HUES48 (cell line): ENCODE data around the gene AKT2.

ENCODE experiments used
- H3K27ac ChIP-seq: one replicate; pipeline ENCODE4 v1.7.0; 2013; ENCODE audit warnings: low read depth, low read length, inconsistent platforms
- H3K27me3 ChIP-seq: 2 replicates; pipeline ENCODE4 v1.6.1; 2013; ENCODE audit warnings: mild to moderate bottlenecking, low read length; ENCODE audit not compliant: control insufficient read depth, insufficient read depth
- H3K36me3 ChIP-seq: 2 replicates; pipeline ENCODE4 v1.6.1; 2013; ENCODE audit warnings: low read length; ENCODE audit not compliant: control insufficient read depth, insufficient read depth
- H3K4me1 ChIP-seq: 2 replicates; pipeline ENCODE4 v1.6.1; 2013; ENCODE audit warnings: mild to moderate bottlenecking, low read length; ENCODE audit not compliant: control insufficient read depth, insufficient read depth
- H3K4me3 ChIP-seq: 2 replicates; pipeline ENCODE4 v1.5.1; 2013; ENCODE audit warnings: mild to moderate bottlenecking, low read depth, low read length
- H3K9ac ChIP-seq: 2 replicates; pipeline ENCODE4 v1.6.1; 2013; ENCODE audit warnings: mild to moderate bottlenecking, low read depth, low read length, moderate library complexity
- H3K9me3 ChIP-seq: 2 replicates; pipeline ENCODE4 v1.6.1; 2013; ENCODE audit warnings: low read length; ENCODE audit not compliant: control insufficient read depth, insufficient read depth

The AKT2 gene

GRCh38 chr19:40213882-40214570 lies 71.1 kb downstream of the AKT2 start:
- Histone ChIP-seq H3K4me3 (no peak overlapping the region), H3K36me3 (peaks cover 9% of the 10 kb centered on the region), H3K27ac (no peak overlapping the region), H3K4me1 (peaks cover 5% of the 10 kb centered on the region; the same call in 1 of the 2 replicates), H3K27me3 (peaks cover 13% of the 10 kb centered on the region), H3K9me3 (no peaks in the 10 kb centered on the region), H3K9ac (no peak overlapping the region)

- Histone ChIP-seq H3K27ac (no peak overlapping the region), H3K36me3 (peaks cover 13% of the 10 kb centered on the region), H3K9me3 (no peaks in the 10 kb centered on the region), H3K9ac (no peak overlapping the region), H3K4me1 (peaks cover 5% of the 10 kb centered on the region; the same call in 1 of the 2 replicates), H3K27me3 (peaks cover 7% of the 10 kb centered on the region), H3K4me3 (no peak overlapping the region)
These were observed 71.8 kb downstream of the AKT2 start for GRCh38 chr19:40213251-40213829.

DNA sequence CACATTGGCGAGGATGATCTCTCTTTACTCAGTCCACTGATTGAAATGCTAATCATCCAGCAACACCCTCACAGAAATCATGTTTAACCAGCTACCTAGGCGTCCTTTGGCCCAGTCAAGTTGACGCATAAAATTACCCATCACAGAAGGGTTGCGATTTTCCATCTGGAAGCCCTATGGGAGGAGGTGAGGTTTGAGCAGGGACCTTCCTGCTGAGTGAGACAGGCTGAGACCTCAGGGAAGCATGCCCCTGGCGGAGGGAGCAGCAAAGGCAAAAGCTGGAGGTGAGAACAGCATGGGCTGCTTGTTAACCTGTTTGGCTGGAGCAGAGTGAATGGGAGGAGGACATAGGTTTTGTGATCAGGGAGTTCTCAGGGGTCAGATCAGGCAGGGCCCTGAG lies 74.3 kb downstream of the AKT2 start:
- no peaks in the 10 kb centered on the region for H3K9me3 ChIP-seq
- H3K36me3 ChIP-seq = peaks cover 13% of the 10 kb centered on the region
- no peak overlapping the region for H3K4me3 ChIP-seq
- H3K9ac ChIP-seq = no peak overlapping the region
- no peaks in the 10 kb centered on the region for H3K4me1 ChIP-seq
- peak overlapping the region; percentile 24 for H3K27ac ChIP-seq
- H3K27me3 ChIP-seq = no peaks in the 10 kb centered on the region

DNA sequence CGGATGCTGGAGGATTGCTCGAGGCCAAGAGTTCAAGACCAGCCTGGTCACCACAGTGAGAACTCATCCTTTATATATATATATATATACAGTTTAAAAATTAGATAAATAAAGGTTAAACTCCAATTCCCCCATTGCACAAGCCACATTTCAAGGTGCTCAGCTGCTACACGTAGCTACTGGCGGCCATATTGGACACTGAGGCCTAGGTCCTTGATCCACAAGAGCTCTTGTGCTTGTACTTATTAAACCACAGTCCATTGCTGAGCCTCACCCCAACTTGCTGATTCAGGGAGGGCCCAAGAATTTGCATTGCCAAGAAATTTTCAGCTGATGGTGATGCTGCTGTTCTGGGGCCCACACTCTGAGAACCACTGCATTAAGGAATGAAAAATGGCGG lies 76.5 kb downstream of the AKT2 start:
- Histone ChIP-seq H3K27ac (no peak overlapping the region), H3K4me1 (no peaks in the 10 kb centered on the region), H3K9me3 (no peaks in the 10 kb centered on the region), H3K36me3 (peaks cover 15% of the 10 kb centered on the region), H3K27me3 (no peaks in the 10 kb centered on the region), H3K4me3 (no peak overlapping the region), H3K9ac (no peak overlapping the region)

DNA sequence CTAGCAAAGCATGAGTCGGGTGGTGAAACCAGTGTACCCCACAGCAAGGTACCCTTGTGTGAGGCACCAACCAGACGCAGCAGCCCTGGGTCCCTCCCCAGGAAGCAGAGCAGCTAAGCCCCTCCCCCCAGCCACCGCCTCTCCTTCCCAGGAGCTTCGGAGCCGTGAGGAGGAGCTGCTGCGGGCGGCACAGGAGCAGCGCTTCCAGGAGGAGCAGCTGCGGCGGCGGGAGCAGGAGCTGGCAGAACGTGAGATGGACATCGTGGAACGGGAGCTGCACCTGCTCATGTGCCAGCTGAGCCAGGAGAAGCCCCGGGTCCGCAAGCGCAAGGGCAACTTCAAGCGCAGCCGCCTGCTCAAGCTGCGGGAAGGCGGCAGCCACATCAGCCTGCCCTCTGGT lies 79.4 kb downstream of the AKT2 start:
- Histone ChIP-seq H3K4me1 (no peaks in the 10 kb centered on the region), H3K9me3 (no peaks in the 10 kb centered on the region), H3K36me3 (peaks cover 12% of the 10 kb centered on the region), H3K27me3 (no peaks in the 10 kb centered on the region), H3K9ac (no peak overlapping the region), H3K4me3 (no peak overlapping the region), H3K27ac (no peak overlapping the region)

DNA sequence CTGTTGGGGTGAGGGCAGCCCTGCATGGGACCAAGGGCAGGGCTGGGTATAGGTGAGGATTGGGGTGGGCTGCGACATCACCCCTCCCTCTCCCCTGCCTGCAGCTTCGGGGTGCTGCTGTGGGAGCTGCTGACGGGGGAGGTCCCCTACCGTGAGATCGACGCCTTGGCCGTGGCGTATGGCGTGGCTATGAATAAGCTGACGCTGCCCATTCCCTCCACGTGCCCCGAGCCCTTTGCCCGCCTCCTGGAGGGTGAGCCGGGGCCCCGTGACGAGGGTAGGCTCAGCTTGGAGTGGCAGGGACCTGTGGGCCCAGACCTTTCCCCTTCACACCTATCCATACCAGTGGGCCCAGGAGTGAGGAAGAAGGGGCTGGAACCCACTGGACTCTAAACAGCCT lies 80.8 kb downstream of the AKT2 start:
- H3K27me3 ChIP-seq = no peaks in the 10 kb centered on the region
- no peaks in the 10 kb centered on the region for H3K9me3 ChIP-seq
- no peak overlapping the region for H3K9ac ChIP-seq
- H3K4me1 ChIP-seq = no peaks in the 10 kb centered on the region
- H3K27ac ChIP-seq = no peak overlapping the region
- no peak overlapping the region for H3K4me3 ChIP-seq
- peaks cover 12% of the 10 kb centered on the region for H3K36me3 ChIP-seq

GRCh38 chr19:40200341-40201099 lies 84.6 kb downstream of the AKT2 start:
- no peak overlapping the region for H3K4me3 ChIP-seq
- peaks cover 7% of the 10 kb centered on the region for H3K36me3 ChIP-seq
- no peaks in the 10 kb centered on the region for H3K4me1 ChIP-seq
- no peaks in the 10 kb centered on the region for H3K27me3 ChIP-seq
- no peaks in the 10 kb centered on the region for H3K9me3 ChIP-seq
- no peak overlapping the region for H3K27ac ChIP-seq
- no peak overlapping the region for H3K9ac ChIP-seq

GRCh38 chr19:40198272-40198990 lies 86.7 kb downstream of the AKT2 start:
- Histone ChIP-seq H3K4me1 (no peaks in the 10 kb centered on the region), H3K27ac (no peak overlapping the region), H3K36me3 (peaks cover 3% of the 10 kb centered on the region), H3K27me3 (no peaks in the 10 kb centered on the region), H3K4me3 (no peak overlapping the region), H3K9ac (no peak overlapping the region), H3K9me3 (no peaks in the 10 kb centered on the region)

DNA sequence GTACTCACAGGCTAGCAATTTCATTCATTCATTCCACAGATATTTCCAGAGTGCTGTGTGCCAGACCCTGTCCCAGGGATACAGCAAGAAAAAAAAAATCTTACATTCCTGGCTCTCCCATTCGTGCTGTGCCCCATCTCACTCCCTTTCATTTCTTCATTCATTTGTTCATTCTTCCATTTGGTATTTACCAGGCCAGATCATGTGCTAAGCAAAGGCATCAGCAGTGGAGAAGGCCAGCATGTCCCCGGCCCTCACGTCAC lies 91.6 kb downstream of the AKT2 start:
- H3K4me3 ChIP-seq = no peak overlapping the region
- H3K9ac ChIP-seq = no peak overlapping the region
- no peaks in the 10 kb centered on the region for H3K27me3 ChIP-seq
- peaks cover 12% of the 10 kb centered on the region; the same call in 1 of the 2 replicates for H3K4me1 ChIP-seq
- no peaks in the 10 kb centered on the region for H3K36me3 ChIP-seq
- H3K9me3 ChIP-seq = no peaks in the 10 kb centered on the region
- no peak overlapping the region for H3K27ac ChIP-seq

GRCh38 chr19:40192758-40193586 lies 92.2 kb downstream of the AKT2 start:
- Histone ChIP-seq H3K9me3 (no peaks in the 10 kb centered on the region), H3K9ac (no peak overlapping the region), H3K27ac (no peak overlapping the region), H3K27me3 (no peaks in the 10 kb centered on the region), H3K4me1 (peaks cover 12% of the 10 kb centered on the region; the same call in 1 of the 2 replicates), H3K36me3 (no peaks in the 10 kb centered on the region), H3K4me3 (0 out of 2 replicates have a peak overlapping the region, but pooled peaks have one; percentile 10)
